Measurements from ENCODE around the gene CNPY4. TPM values are rescaled to one million over a fixed set of nuclear protein-coding genes. Genes with fewer than 3 reads are reported as not detected.

Gene CNPY4
- total RNA-seq, 2 experiments from 2014 or later, result 22.5 to 25.6 TPM

- POLR2A ChIA-PET, result interaction anchor here (0.6 to 8.3 kb wide), 15 partner anchors 8 to 403 kb away, joined by 3 to 109 read pairs (median 4); partner anchors contain the start of genes AP4M1, GPC2, LAMTOR4 and MCM7
- H3K4me3 ChIP-seq (ENCODE audit: low read length), result peak overlapping the region; percentile 61
- CTCF ChIA-PET, result interaction anchor here (1.0 to 1.5 kb wide), 3 partner anchors 24 to 34 kb away, joined by 3 to 6 read pairs (median 3); no protein-coding TSS in a partner anchor
- H3K36me3 ChIP-seq (ENCODE audit: insufficient read depth, low read length), result no peaks in the 10 kb centered on the region
- ATAC-seq (ENCODE audit: poor library complexity) (peak; percentile 66), DNase-seq (peak in 9 of 14 experiments; percentile 36 to 80 (median 54))
- Mint-ChIP-seq H3K36me3 (ENCODE audit: low read depth) (no peaks in the 10 kb centered on the region), H3K27me3 (no peaks in the 10 kb centered on the region), H3K4me1 (ENCODE audit: low read depth) (peaks cover 82% of the 10 kb centered on the region), H3K27ac (peak overlapping the region; percentile 91), H3K4me3 (peak overlapping the region; percentile 91), H3K9me3 (no peaks in the 10 kb centered on the region)
- H3K27me3 ChIP-seq (ENCODE audit: control insufficient read depth in 1 of 2, insufficient read depth in 2 of 2, low read length in 2 of 2), result no peaks in the 10 kb centered on the region
- peaks cover 0 to 3% of the 10 kb centered on the region in 2 experiments for H3K9me3 ChIP-seq (ENCODE audit: control insufficient read depth in 1 of 2, insufficient read depth in 1 of 2, low read length in 2 of 2)
- intact Hi-C loops (cut with DNase I, micrococcal nuclease), result loop anchor here in 1 of 2 experiments (10.0 kb wide), 1 partner anchor 48 kb away; the partner anchor contains the start of gene PVRIG
- H3K27ac ChIP-seq (ENCODE audit: low read depth in 1 of 2, low read length in 2 of 2), result peak overlapping the region; percentile 53 to 66
- TF ChIP-seq CTCF (IDR thresholded peaks at IDR 0.05), result no peak
- H3K4me1 ChIP-seq (ENCODE audit: insufficient read depth, low read length), result peaks cover 84% of the 10 kb centered on the region
These were observed 47.0 kb downstream of the CNPY4 start for GRCh38 chr7:100166317-100166940.

- peak overlapping the region; percentile 91 for H3K27ac Mint-ChIP-seq
- H3K36me3 Mint-ChIP-seq (ENCODE audit: low read depth), result no peaks in the 10 kb centered on the region
- H3K27me3 Mint-ChIP-seq, result no peaks in the 10 kb centered on the region
- H3K9me3 Mint-ChIP-seq, result no peaks in the 10 kb centered on the region
- H3K4me1 ChIP-seq (ENCODE audit: insufficient read depth, low read length), result peaks cover 88% of the 10 kb centered on the region
- no peaks in the 10 kb centered on the region for H3K36me3 ChIP-seq (ENCODE audit: insufficient read depth, low read length)
- ATAC-seq (ENCODE audit: poor library complexity) (no peak), DNase-seq (peak in 1 of 14 experiments; percentile 26)
- peaks cover 0 to 3% of the 10 kb centered on the region in 2 experiments for H3K27me3 ChIP-seq (ENCODE audit: control insufficient read depth in 1 of 2, insufficient read depth in 2 of 2, low read length in 2 of 2)
- peak overlapping the region; percentile 91 for H3K4me3 Mint-ChIP-seq
- POLR2A ChIA-PET, result interaction anchor here (0.6 to 8.3 kb wide), 18 partner anchors 8 to 758 kb away, joined by 3 to 109 read pairs (median 4); partner anchors contain the start of genes AP4M1, BUD31, GPC2 and LAMTOR4
- H3K9me3 ChIP-seq (ENCODE audit: control insufficient read depth in 1 of 2, insufficient read depth in 1 of 2, low read length in 2 of 2), result peaks cover 0 to 3% of the 10 kb centered on the region in 2 experiments
- CTCF ChIA-PET, result interaction anchor here (1.0 to 1.5 kb wide), 5 partner anchors 23 to 50 kb away, joined by 3 to 6 read pairs (median 4); no protein-coding TSS in a partner anchor
- H3K4me3 ChIP-seq (ENCODE audit: low read length), result peak overlapping the region; percentile 61
- TF ChIP-seq CTCF (IDR thresholded peaks at IDR 0.05), result no peak
- H3K27ac ChIP-seq (ENCODE audit: low read depth in 1 of 2, low read length in 2 of 2), result peak overlapping the region; percentile 55 to 66
- peaks cover 81% of the 10 kb centered on the region for H3K4me1 Mint-ChIP-seq (ENCODE audit: low read depth)
- intact Hi-C loops (cut with DNase I, micrococcal nuclease), result loop anchor here in 1 of 2 experiments (10.0 kb wide), 1 partner anchor 48 kb away; the partner anchor contains the start of gene PVRIG
These were observed 47.8 kb downstream of the CNPY4 start for GRCh38 chr7:100166970-100167911.

- Histone ChIP-seq H3K27ac (ENCODE audit: low read depth in 1 of 2, low read length in 2 of 2) (peak overlapping the region; percentile 55 to 66), H3K36me3 (ENCODE audit: insufficient read depth, low read length) (no peaks in the 10 kb centered on the region), H3K4me3 (ENCODE audit: low read length) (peak overlapping the region; percentile 61), H3K27me3 (ENCODE audit: control insufficient read depth in 1 of 2, insufficient read depth in 2 of 2, low read length in 2 of 2) (peaks cover 0 to 3% of the 10 kb centered on the region in 2 experiments), H3K9me3 (ENCODE audit: control insufficient read depth in 1 of 2, insufficient read depth in 1 of 2, low read length in 2 of 2) (peaks cover 0 to 3% of the 10 kb centered on the region in 2 experiments), H3K4me1 (ENCODE audit: insufficient read depth, low read length) (peaks cover 84% of the 10 kb centered on the region)
- DNase-seq, result peak in 2 of 14 experiments; percentile 34 to 37
- Mint-ChIP-seq H3K27ac (peak overlapping the region; percentile 91), H3K4me3 (peak overlapping the region; percentile 91), H3K36me3 (ENCODE audit: low read depth) (no peaks in the 10 kb centered on the region), H3K27me3 (no peaks in the 10 kb centered on the region), H3K4me1 (ENCODE audit: low read depth) (peaks cover 74% of the 10 kb centered on the region), H3K9me3 (no peaks in the 10 kb centered on the region)
- POLR2A ChIA-PET, result interaction anchor here (0.9 to 8.3 kb wide), 9 partner anchors 9 to 759 kb away, joined by 3 to 109 read pairs (median 15); partner anchors contain the start of genes BUD31, GPC2, LAMTOR4 and MEPCE
- ATAC-seq (ENCODE audit: poor library complexity), result no peak
- intact Hi-C loops (cut with DNase I, micrococcal nuclease), result loop anchor here in 1 of 2 experiments (10.0 kb wide), 1 partner anchor 47 kb away; the partner anchor contains the start of gene PVRIG
- no peak for TF ChIP-seq CTCF (IDR thresholded peaks at IDR 0.05)
- CTCF ChIA-PET, result interaction anchor here (1.1 to 1.5 kb wide), 3 partner anchors 9 to 49 kb away, joined by 3 to 4 read pairs (median 4); partner anchors contain the start of gene TRAPPC14
These were observed 48.5 kb downstream of the CNPY4 start for GRCh38 chr7:100167912-100168323.

Data from CD4-positive, alpha-beta T cell (primary cell).